ENCODE measurements around the gene ST6GAL1. TPM values are rescaled to one million over a fixed set of nuclear protein-coding genes. Genes with fewer than 3 reads are reported as not detected.

ST6GAL1 gene
- total and polyA plus RNA-seq, 2 of the 13 experiments (the other 11 are each of a cell fraction or from before 2014, with no cell fraction given), result 79.9 to 164 TPM

GRCh38 chr3:186974824-186975313 is 44.5 kb downstream of the ST6GAL1 start (continued):
- TF ChIP-seq ZNF639 (CRISPR knock-in tag; conservative IDR thresholded peaks at IDR 0.05) (no peak), TFDP2 (CRISPR knock-in tag; IDR thresholded peaks at IDR 0.05) (0 out of 2 replicates have a peak, but pooled peaks have one; percentile 39), PAF1 (CRISPR knock-in tag; IDR thresholded peaks at IDR 0.05) (no peak), PRDM15 (CRISPR knock-in tag; IDR thresholded peaks at IDR 0.05) (no peak), NKX3-1 (CRISPR knock-in tag; IDR thresholded peaks at IDR 0.05) (no peak), ZXDC (CRISPR knock-in tag; IDR thresholded peaks at IDR 0.05) (no peak), ZSCAN25 (CRISPR knock-in tag; IDR thresholded peaks at IDR 0.05) (peak; percentile 74; the same call in 1 of the 2 replicates), SRSF4 (IDR thresholded peaks at IDR 0.05; ENCODE audit: low read depth, low read length, poor library complexity, severe bottlenecking) (no peak), ZBTB38 (CRISPR knock-in tag; IDR thresholded peaks at IDR 0.05) (peak; percentile 82), NFATC3 (CRISPR knock-in tag; IDR thresholded peaks at IDR 0.05) (no peak), STAT5B (CRISPR knock-in tag; IDR thresholded peaks at IDR 0.05) (no peak), JUNB (CRISPR knock-in tag; IDR thresholded peaks at IDR 0.05; ENCODE audit: borderline replicate concordance) (no peak), ZNF598 (CRISPR knock-in tag; IDR thresholded peaks at IDR 0.05; ENCODE audit: borderline replicate concordance) (no peak), DR1 (CRISPR knock-in tag; IDR thresholded peaks at IDR 0.05) (no peak), POLR2AphosphoS5 (IDR thresholded peaks at IDR 0.05; ENCODE audit: low read depth, low read length) (peak; percentile 36; the same call in 1 of the 2 replicates), ZNF788 (CRISPR knock-in tag; IDR thresholded peaks at IDR 0.05; ENCODE audit: borderline replicate concordance) (peak; percentile 32; the same call in 1 of the 2 replicates), PHF5A (CRISPR knock-in tag; IDR thresholded peaks at IDR 0.05; ENCODE audit: low read depth, unreplicated experiment) (peak; percentile 63), KDM6A (CRISPR knock-in tag; IDR thresholded peaks at IDR 0.05; ENCODE audit: low read depth) (peak; percentile 41; the same call in 1 of the 2 replicates), JARID2 (CRISPR knock-in tag; IDR thresholded peaks at IDR 0.05; ENCODE audit: insufficient replicate concordance) (no peak)
- TF ChIP-seq, protein P1, sequence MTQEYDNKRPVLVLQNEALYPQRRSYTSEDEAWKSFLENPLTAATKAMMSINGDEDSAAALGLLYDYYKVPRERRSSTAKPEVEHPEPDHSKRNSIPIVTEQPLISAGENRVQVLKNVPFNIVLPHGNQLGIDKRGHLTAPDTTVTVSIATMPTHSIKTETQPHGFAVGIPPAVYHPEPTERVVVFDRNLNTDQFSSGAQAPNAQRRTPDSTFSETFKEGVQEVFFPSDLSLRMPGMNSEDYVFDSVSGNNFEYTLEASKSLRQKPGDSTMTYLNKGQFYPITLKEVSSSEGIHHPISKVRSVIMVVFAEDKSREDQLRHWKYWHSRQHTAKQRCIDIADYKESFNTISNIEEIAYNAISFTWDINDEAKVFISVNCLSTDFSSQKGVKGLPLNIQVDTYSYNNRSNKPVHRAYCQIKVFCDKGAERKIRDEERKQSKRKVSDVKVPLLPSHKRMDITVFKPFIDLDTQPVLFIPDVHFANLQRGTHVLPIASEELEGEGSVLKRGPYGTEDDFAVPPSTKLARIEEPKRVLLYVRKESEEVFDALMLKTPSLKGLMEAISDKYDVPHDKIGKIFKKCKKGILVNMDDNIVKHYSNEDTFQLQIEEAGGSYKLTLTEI (CRISPR knock-in tag; conservative IDR thresholded peaks at IDR 0.05), result no peak

All from HepG2 (cell line).